Neural cell (in vitro differentiated cells): ENCODE measurements around the gene DNM1. TPM values are rescaled to one million over a fixed set of nuclear protein-coding genes. Genes with fewer than 3 reads are reported as not detected.

ENCODE experiments used
- H2AFZ ChIP-seq: fragments of 200-600, 300-800 bp; sonication (generic), shearing (Covaris generic); 2 replicates; pipeline ENCODE4 v1.6.0; 2014; ENCODE audit warnings: low read depth, mild to moderate bottlenecking, antibody characterized with exemption, low read length, moderate library complexity
- H3F3A ChIP-seq: fragments of 200-600 bp; shearing (Covaris generic); 2 replicates; pipeline ENCODE4 v1.6.1; 2016; ENCODE audit warnings: mild to moderate bottlenecking, moderate library complexity, mixed read lengths, antibody characterized with exemption, low read length; ENCODE audit not compliant: insufficient read depth, poor library complexity, severe bottlenecking
- H3K27ac ChIP-seq: fragments of 200-600, 300-800 bp; sonication (generic), shearing (Covaris generic); 2 replicates; pipeline ENCODE4 v1.5.1; 2014; ENCODE audit warnings: mild to moderate bottlenecking, low read length, moderate library complexity
- H3K27me3 ChIP-seq: fragments of 300-800, 200-600 bp; sonication (generic), shearing (Covaris generic); 2 replicates; pipeline ENCODE4 v1.6.0; 2014; ENCODE audit warnings: mild to moderate bottlenecking, low read depth, low read length, moderate library complexity; ENCODE audit not compliant: insufficient read depth
- H3K36me3 ChIP-seq: fragments of 300-800, 200-600 bp; sonication (generic), shearing (Covaris generic); 2 replicates; pipeline ENCODE4 v1.5.1; 2014; ENCODE audit warnings: mild to moderate bottlenecking, antibody characterized with exemption, low read length, moderate library complexity; ENCODE audit not compliant: insufficient read depth
- H3K4me2 ChIP-seq: fragments of 300-800, 200-600 bp; sonication (generic), shearing (Covaris generic); 2 replicates; pipeline ENCODE4 v1.6.0; 2014; ENCODE audit warnings: mild to moderate bottlenecking, low read length
- H3K4me3 ChIP-seq: fragments of 300-800, 200-600 bp; sonication (generic), shearing (Covaris generic); 2 replicates; pipeline ENCODE4 v1.5.1; 2014; ENCODE audit warnings: mild to moderate bottlenecking, low read length, moderate library complexity
- H3K79me2 ChIP-seq: fragments of 200-600 bp; shearing (Covaris generic); replicated peaks from 2 replicates; pipeline ENCODE4 v1.6.0; 2014; ENCODE audit warnings: mild to moderate bottlenecking, low read length, moderate library complexity; ENCODE audit not compliant: insufficient read depth
- H3K9ac ChIP-seq: fragments of 300-800, 200-600 bp; sonication (generic), shearing (Covaris generic); 2 replicates; pipeline ENCODE4 v1.6.1; 2016; ENCODE audit warnings: mild to moderate bottlenecking, low read length, mixed read lengths
- H3K9me2 ChIP-seq: fragments of 200-600 bp; shearing (Covaris generic); 2 replicates; pipeline ENCODE4 v1.6.1; 2016; ENCODE audit warnings: mild to moderate bottlenecking, low read length, mixed read lengths; ENCODE audit not compliant: insufficient read depth
- H3K9me3 ChIP-seq: fragments of 200-600, 300-800 bp; sonication (generic), shearing (Covaris generic); 2 replicates; pipeline ENCODE4 v1.6.1; 2016; ENCODE audit warnings: mild to moderate bottlenecking, mixed run types, low read length, moderate library complexity, mixed read lengths
- H4K20me1 ChIP-seq: fragments of 200-600 bp; shearing (Covaris generic); 2 replicates; pipeline ENCODE4 v1.6.1; 2016; ENCODE audit warnings: mild to moderate bottlenecking, mixed run types; ENCODE audit not compliant: insufficient read depth
- CTCF ChIP-seq: fragments of 450-650 bp; IDR thresholded peaks from 2 replicates; pipeline ENCODE4 v1.5.1; 2014; ENCODE audit warnings: antibody characterized with exemption, mild to moderate bottlenecking, moderate library complexity; ENCODE audit not compliant: poor library complexity, severe bottlenecking
- EP300 ChIP-seq: fragments of 450-650 bp; conservative IDR thresholded peaks from 2 replicates; pipeline ENCODE4 v1.6.1; 2014; ENCODE audit warnings: antibody characterized with exemption, mild to moderate bottlenecking, moderate library complexity; ENCODE audit not compliant: poor library complexity, severe bottlenecking
- EZH2 ChIP-seq: fragments of 200-600, 300-800 bp; shearing (Covaris generic), sonication (generic); IDR thresholded peaks from 2 replicates; pipeline ENCODE4 v1.6.1; 2014; ENCODE audit warnings: antibody characterized with exemption, low read length, borderline replicate concordance, mild to moderate bottlenecking; ENCODE audit not compliant: insufficient read depth, poor library complexity, severe bottlenecking
- MXI1 ChIP-seq: fragments of 450-650 bp; conservative IDR thresholded peaks from 2 replicates; pipeline ENCODE4 v1.6.1; 2014; ENCODE audit warnings: antibody characterized with exemption, mild to moderate bottlenecking; ENCODE audit not compliant: poor library complexity, severe bottlenecking
- POLR2AphosphoS5 ChIP-seq: IDR thresholded peaks from 2 replicates; pipeline ENCODE4 v1.6.1; 2012
- RAD21 ChIP-seq: fragments of 450-650 bp; conservative IDR thresholded peaks from 2 replicates; pipeline ENCODE4 v1.6.1; 2014; ENCODE audit warnings: antibody characterized with exemption, mild to moderate bottlenecking, moderate library complexity
- REST ChIP-seq: IDR thresholded peaks from 2 replicates; pipeline ENCODE4 v1.6.1; 2012; ENCODE audit warnings: borderline replicate concordance
- SMC3 ChIP-seq: fragments of 450-650 bp; conservative IDR thresholded peaks from 2 replicates; pipeline ENCODE4 v1.6.1; 2014; ENCODE audit warnings: antibody characterized with exemption, mild to moderate bottlenecking, moderate library complexity; ENCODE audit not compliant: poor library complexity
- TAF1 ChIP-seq: IDR thresholded peaks from 2 replicates; pipeline ENCODE4 v1.6.1; 2012; ENCODE audit warnings: low read depth
- polyA plus RNA-seq: library from polyadenylated mRNA; depleted of rRNA; stranded (reverse); fragments of >200 nt; gene quantifications from 2 replicates; pipeline ENCODE4 v1.2.3, GENCODE V29; 2014

Gene DNM1
- polyA plus RNA-seq, 1 donor from 2014 or later, result 104 TPM

GRCh38 chr9:128231638-128232527 lies 28.7 kb downstream of the DNM1 start:
- Histone ChIP-seq H3K4me3 (no peak overlapping the region), H3K9me3 (no peaks in the 10 kb centered on the region), H3K27ac (no peak overlapping the region), H4K20me1 (no peaks in the 10 kb centered on the region), H2AFZ (no peak overlapping the region), H3K27me3 (no peaks in the 10 kb centered on the region), H3K9me2 (no peaks in the 10 kb centered on the region), H3K9ac (no peak overlapping the region), H3K79me2 (no peaks in the 10 kb centered on the region), H3K4me2 (no peak overlapping the region), H3F3A (no peaks in the 10 kb centered on the region), H3K36me3 (peaks cover 2% of the 10 kb centered on the region)
- TF ChIP-seq EP300, result no peak
- TF ChIP-seq POLR2AphosphoS5, result no peak
- no peak for TF ChIP-seq TAF1
- no peak for TF ChIP-seq EZH2
- TF ChIP-seq RAD21, result no peak
- no peak for TF ChIP-seq CTCF
- TF ChIP-seq REST, result no peak
- no peak for TF ChIP-seq MXI1
- TF ChIP-seq SMC3, result no peak

GRCh38 chr9:128232528-128233428 lies 29.6 kb downstream of the DNM1 start:
- Histone ChIP-seq H3K27me3 (no peaks in the 10 kb centered on the region), H3K36me3 (peaks cover 4% of the 10 kb centered on the region), H3K79me2 (no peaks in the 10 kb centered on the region), H2AFZ (no peak overlapping the region), H3K27ac (no peak overlapping the region), H3K4me2 (no peak overlapping the region), H3F3A (no peaks in the 10 kb centered on the region), H3K4me3 (no peak overlapping the region), H3K9me2 (no peaks in the 10 kb centered on the region), H4K20me1 (no peaks in the 10 kb centered on the region), H3K9ac (no peak overlapping the region), H3K9me3 (no peaks in the 10 kb centered on the region)
- TF ChIP-seq RAD21 (no peak), POLR2AphosphoS5 (no peak), EP300 (no peak), SMC3 (no peak), CTCF (no peak), MXI1 (no peak), REST (no peak), TAF1 (no peak), EZH2 (no peak)
